AG04450 (cell line): Measurements from ENCODE around the gene THRB. TPM values are rescaled to one million over a fixed set of nuclear protein-coding genes. Genes with fewer than 3 reads are reported as not detected.

Experiments used
- CTCF ChIA-PET: fragments of 300-600, 350-600 bp; formaldehyde crosslinking; extraction: SDS; loops from one replicate; lab custom pipeline; 2022; ENCODE audit warnings: antibody characterized with exemption, inconsistent platforms; lab: Charles Lee
- POLR2A ChIA-PET: fragments of 350-600 bp; formaldehyde crosslinking; extraction: SDS; loops from one replicate; lab custom pipeline; 2021; ENCODE audit warnings: antibody characterized with exemption, inconsistent platforms; lab: Yijun Ruan, JAX
- DNase-seq: peaks from one replicate; pipeline ENCODE4 v3.0.0-alpha.2; 2011; ENCODE audit warnings: low read depth, low spot score
- H3K27ac ChIP-seq: one replicate; pipeline ENCODE4 v1.5.1; 2012; ENCODE audit warnings: low read depth, low read length, control low read depth
- H3K27me3 ChIP-seq: one replicate; pipeline ENCODE4 v1.6.0; 2012; ENCODE audit warnings: low read length; ENCODE audit not compliant: control insufficient read depth, insufficient read depth
- H3K4me3 ChIP-seq: 2 replicates; pipeline ENCODE4 v1.5.1; 2011; ENCODE audit warnings: mild to moderate bottlenecking, low read depth, low read length, control low read depth
- H3K9me3 ChIP-seq: 2 replicates; pipeline ENCODE4 v1.5.1; 2012; ENCODE audit warnings: low read length; ENCODE audit not compliant: control insufficient read depth, insufficient read depth
- polyA plus RNA-seq: library from polyadenylated mRNA; depleted of rRNA; stranded (reverse); fragments of >200 nt; gene quantifications from 2 replicates; pipeline ENCODE4 v1.2.3, GENCODE V29; 2011
- TF ChIP-seq, protein P1 (sequence below): IDR thresholded peaks from 2 replicates; pipeline ENCODE4 v1.5.1; 2011; ENCODE audit warnings: low read depth, low read length, control low read depth, inconsistent platforms

The THRB gene
- polyA plus RNA-seq, 1 experiment, result 0.02 TPM

DNA sequence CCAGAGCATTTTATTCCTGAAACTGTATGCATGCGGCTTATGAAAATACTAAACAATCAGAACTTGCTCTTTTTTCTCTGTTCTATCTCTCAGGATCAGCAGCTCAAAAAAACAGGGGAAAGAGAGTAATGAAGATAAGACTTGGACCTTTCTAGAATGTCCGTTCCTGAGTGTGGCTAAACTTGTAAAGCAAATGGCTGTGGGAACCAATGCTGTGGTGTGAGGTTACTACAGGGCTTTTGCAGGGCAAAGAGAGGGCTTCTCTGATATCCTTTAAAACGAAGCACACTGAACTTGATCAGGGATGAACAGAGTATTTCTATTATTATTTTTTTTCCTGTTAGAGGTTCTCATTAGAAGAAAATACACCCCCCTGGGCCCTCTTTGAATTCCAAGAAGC, 223.4 kb downstream of the THRB start:
- TF ChIP-seq, protein P1, sequence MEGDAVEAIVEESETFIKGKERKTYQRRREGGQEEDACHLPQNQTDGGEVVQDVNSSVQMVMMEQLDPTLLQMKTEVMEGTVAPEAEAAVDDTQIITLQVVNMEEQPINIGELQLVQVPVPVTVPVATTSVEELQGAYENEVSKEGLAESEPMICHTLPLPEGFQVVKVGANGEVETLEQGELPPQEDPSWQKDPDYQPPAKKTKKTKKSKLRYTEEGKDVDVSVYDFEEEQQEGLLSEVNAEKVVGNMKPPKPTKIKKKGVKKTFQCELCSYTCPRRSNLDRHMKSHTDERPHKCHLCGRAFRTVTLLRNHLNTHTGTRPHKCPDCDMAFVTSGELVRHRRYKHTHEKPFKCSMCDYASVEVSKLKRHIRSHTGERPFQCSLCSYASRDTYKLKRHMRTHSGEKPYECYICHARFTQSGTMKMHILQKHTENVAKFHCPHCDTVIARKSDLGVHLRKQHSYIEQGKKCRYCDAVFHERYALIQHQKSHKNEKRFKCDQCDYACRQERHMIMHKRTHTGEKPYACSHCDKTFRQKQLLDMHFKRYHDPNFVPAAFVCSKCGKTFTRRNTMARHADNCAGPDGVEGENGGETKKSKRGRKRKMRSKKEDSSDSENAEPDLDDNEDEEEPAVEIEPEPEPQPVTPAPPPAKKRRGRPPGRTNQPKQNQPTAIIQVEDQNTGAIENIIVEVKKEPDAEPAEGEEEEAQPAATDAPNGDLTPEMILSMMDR, result no peak
- CTCF ChIA-PET, result interaction anchor here (1.7 kb wide), 1 partner anchor 412 kb away, joined by 6 read pairs; no protein-coding TSS in a partner anchor

DNA sequence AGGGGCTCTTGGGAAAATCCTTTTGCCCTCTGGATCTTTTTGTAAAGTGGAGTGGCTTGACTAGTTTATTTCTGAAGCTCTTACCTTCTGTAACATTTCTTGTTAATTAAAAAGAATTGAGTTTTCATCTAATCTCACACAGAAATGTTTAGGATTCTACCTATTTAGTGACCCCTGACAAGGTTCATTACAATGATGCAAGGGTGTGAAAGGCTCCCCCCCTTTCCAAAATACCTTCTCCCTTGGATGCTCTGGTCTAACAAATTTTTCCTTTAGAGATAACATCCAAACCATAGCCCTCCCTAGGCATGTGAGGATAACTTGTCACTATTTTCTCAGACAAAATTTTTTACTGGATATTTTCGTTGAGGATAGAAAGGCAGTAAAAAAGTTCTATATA, 223.9 kb downstream of the THRB start:
- no peak overlapping the region for H3K27ac ChIP-seq
- H3K4me3 ChIP-seq, result no peak overlapping the region
- peaks cover 4% of the 10 kb centered on the region for H3K27me3 ChIP-seq
- TF ChIP-seq, protein P1, result no peak
- CTCF ChIA-PET, result interaction anchor here (0.8 to 1.7 kb wide), 2 partner anchors 271 to 413 kb away, joined by 3 to 6 read pairs; no protein-coding TSS in a partner anchor
- H3K9me3 ChIP-seq, result no peaks in the 10 kb centered on the region
- POLR2A ChIA-PET, result no interaction called here
- no peak for DNase-seq

More for the DNA sequence above, 223.4 kb downstream of the THRB start:
- no peak overlapping the region for H3K27ac ChIP-seq
- H3K27me3 ChIP-seq, result peaks cover 4% of the 10 kb centered on the region
- POLR2A ChIA-PET, result no interaction called here
- DNase-seq, result no peak
- no peak overlapping the region for H3K4me3 ChIP-seq
- no peaks in the 10 kb centered on the region for H3K9me3 ChIP-seq

DNA sequence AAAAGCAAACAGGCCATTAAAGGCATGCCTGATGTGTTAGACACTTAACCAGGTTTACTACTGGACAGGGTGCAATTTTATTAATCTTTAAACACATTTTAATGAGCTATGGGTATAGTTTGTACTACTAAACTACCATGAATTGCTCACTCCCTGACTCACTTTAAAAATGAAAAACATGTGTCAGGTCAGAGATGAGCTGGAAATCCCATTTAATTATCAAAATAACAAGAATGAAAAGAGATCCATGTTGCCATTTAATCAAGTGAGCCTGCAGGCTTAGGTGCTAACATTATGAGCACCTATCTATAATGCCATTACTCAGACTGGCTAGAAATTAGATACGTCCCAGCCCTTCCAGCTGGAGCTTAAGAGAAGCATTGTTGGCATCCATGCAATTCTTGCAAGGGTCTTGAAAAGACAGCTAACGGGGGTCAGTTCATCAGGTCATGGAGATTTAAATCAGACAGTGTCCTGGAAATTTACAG, 224.4 kb downstream of the THRB start:
- Histone ChIP-seq H3K4me3 (no peak overlapping the region), H3K9me3 (no peaks in the 10 kb centered on the region), H3K27me3 (peaks cover 4% of the 10 kb centered on the region), H3K27ac (no peak overlapping the region)
- ChIA-PET POLR2A (no interaction called here), CTCF (interaction anchor here (0.8 kb wide), 1 partner anchor 271 kb away, joined by 3 read pairs; no protein-coding TSS in a partner anchor)
- no peak for DNase-seq
- TF ChIP-seq, protein P1, result no peak

DNA sequence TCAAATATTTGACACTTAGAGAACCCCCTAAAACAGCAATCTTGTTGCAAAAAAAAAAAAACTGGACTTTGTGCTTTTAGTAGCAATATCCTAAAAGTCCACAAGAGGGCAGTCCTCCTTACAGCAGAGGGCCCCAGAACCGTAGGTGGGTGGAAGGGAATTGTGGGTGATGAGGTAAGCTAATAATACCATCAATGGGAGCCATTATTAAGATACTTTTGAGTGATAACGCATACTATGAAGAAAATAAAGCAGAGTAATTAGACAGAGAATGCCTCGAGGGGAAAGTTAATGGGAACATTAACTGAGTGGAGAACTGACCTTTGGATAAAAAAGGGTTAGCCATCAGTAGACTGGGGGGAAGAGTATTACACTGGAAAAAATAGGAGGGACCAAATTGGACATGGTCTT, 229.9 kb downstream of the THRB start:
- no peaks in the 10 kb centered on the region for H3K9me3 ChIP-seq
- TF ChIP-seq, protein P1, result peak; percentile 83
- peaks cover 10% of the 10 kb centered on the region for H3K27me3 ChIP-seq
- POLR2A ChIA-PET, result no interaction called here
- no peak for DNase-seq
- H3K4me3 ChIP-seq, result no peak overlapping the region
- CTCF ChIA-PET, result interaction anchor here (0.5 to 2.3 kb wide), 19 partner anchors 8 to 1971 kb away, joined by 3 to 28 read pairs (median 4); no protein-coding TSS in a partner anchor
- H3K27ac ChIP-seq, result no peak overlapping the region

DNA sequence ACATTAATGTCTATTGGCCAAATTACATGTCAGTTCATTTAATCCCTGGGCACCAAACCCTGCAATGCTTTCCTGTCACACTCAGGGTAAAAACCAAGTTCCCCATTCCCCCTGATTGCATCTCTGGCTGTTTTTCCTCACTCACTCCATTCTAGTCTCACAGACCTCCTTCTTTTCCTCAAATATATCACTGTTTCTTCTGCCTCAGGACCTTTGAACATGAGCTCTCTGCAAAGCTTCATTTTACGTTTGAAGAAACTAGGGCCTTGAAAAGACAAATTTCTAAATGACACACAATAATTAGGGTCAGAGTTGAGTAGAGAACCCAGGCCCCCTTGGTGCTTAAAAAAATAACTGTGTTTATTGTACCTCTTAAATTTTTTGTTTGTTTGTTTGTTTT, 230.6 kb downstream of the THRB start:
- Histone ChIP-seq H3K27me3 (peaks cover 10% of the 10 kb centered on the region), H3K4me3 (no peak overlapping the region), H3K9me3 (no peaks in the 10 kb centered on the region), H3K27ac (no peak overlapping the region)
- POLR2A ChIA-PET, result no interaction called here
- TF ChIP-seq, protein P1, result no peak
- CTCF ChIA-PET, result interaction anchor here (0.6 to 2.3 kb wide), 16 partner anchors 9 to 1970 kb away, joined by 3 to 28 read pairs (median 4); no protein-coding TSS in a partner anchor
- no peak for DNase-seq
